ENCODE results near the gene ACKR1.
A peak's percentile ranks its signal among the peaks of the same experiment; 100 is the strongest.

The ACKR1 gene

DNA sequence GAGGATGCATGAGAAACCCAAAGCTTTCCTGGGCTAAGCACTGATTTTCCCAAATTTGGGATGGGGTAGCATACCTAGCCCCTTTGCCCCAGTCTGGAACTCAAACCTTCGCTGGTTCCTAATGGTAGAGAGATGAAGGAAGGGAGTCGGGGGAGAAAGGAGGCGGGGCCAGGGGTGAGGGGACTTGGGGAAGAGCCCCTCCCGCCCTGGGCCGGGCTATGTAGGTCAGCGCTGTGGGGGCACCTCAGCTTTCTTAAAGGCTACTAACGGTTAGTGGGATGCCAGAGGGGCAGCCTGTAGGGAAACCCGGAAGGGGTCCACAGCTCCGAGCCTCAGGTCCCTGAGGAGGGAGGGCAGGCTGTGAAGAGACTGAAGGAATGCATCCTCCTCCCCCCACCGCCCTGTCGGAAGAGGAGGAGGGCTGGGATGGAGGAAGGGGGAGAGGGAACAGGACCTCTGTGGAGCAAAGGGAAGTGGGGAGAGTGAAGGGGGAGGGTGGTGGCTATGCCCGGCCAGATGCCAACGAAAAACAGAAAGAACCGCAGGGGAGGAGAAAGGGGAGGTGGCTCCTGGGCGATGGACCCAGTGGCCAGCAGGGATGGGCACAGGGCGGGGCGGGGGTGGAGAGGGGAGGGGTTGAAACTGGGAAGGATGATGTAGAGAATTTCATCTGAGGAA is 31.9 kb upstream of the ACKR1 start:
- no peaks in the 10 kb centered on the region for H3K9me3 ChIP-seq (ENCODE audit: control insufficient read depth, low read length)
- peak overlapping the region; percentile 69 for H3K4me3 ChIP-seq (ENCODE audit: low read length)
- no peak for DNase-seq (ENCODE audit: low read depth)
- H3K9ac ChIP-seq (ENCODE audit: low read length) = peak overlapping the region; percentile 71
- H3K27me3 ChIP-seq (replicated peaks; ENCODE audit: control insufficient read depth, insufficient read depth, low read length) = peaks cover 60% of the 10 kb centered on the region
- H3K4me1 ChIP-seq (ENCODE audit: control insufficient read depth, insufficient read depth, low read length) = no peaks in the 10 kb centered on the region
- no peaks in the 10 kb centered on the region for H3K36me3 ChIP-seq (ENCODE audit: control insufficient read depth, insufficient read depth, low read length, severe bottlenecking)

DNA sequence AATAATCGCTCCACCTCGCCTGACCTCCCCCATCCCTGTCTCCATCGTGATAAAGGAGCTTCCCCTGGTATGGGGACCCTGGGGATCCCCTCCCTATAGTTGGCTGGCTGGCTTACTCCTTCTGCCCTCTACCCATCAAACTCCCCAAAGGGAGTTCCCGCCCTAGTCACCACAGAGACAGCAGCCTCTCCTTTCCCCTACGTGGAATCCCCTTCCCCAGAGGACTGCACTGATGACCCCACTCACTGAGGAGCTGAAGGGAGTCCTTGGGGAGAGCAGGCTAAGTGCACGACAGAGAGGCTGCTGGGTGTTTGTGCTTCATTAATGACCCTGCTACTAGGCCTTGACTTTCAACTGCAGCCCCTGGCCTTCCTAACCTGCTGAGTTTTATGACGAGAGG is 31.4 kb upstream of the ACKR1 start:
- Histone ChIP-seq H3K4me1 (ENCODE audit: control insufficient read depth, insufficient read depth, low read length) (no peaks in the 10 kb centered on the region), H3K27me3 (replicated peaks; ENCODE audit: control insufficient read depth, insufficient read depth, low read length) (peaks cover 55% of the 10 kb centered on the region), H3K9me3 (ENCODE audit: control insufficient read depth, low read length) (no peaks in the 10 kb centered on the region), H3K4me3 (ENCODE audit: low read length) (no peak overlapping the region), H3K9ac (ENCODE audit: low read length) (no peak overlapping the region), H3K36me3 (ENCODE audit: control insufficient read depth, insufficient read depth, low read length, severe bottlenecking) (no peaks in the 10 kb centered on the region)
- DNase-seq (ENCODE audit: low read depth) = no peak

DNA sequence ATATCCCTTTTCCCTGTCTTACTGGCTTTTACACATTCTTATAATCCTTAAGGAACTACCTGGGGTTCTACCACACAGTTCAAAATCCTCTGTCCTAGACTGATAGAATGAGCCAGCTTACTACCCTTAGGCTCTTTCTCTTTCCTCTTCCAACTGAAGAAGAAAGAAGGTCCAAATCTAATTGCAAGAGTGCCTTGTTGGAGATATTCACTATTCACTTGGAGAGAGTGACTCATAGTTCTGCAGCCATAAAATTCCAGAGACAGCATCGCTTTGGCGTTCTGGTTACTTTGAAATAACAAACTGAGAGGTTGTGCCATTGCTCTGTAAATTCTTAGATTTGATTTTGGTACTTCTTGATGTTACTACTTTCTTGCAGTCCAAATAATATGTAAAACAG is 29.1 kb upstream of the ACKR1 start:
- Histone ChIP-seq H3K4me3 (ENCODE audit: low read length) (no peak overlapping the region), H3K27me3 (replicated peaks; ENCODE audit: control insufficient read depth, insufficient read depth, low read length) (peaks cover 41% of the 10 kb centered on the region), H3K4me1 (ENCODE audit: control insufficient read depth, insufficient read depth, low read length) (no peaks in the 10 kb centered on the region), H3K36me3 (ENCODE audit: control insufficient read depth, insufficient read depth, low read length, severe bottlenecking) (no peaks in the 10 kb centered on the region), H3K9me3 (ENCODE audit: control insufficient read depth, low read length) (no peaks in the 10 kb centered on the region), H3K9ac (ENCODE audit: low read length) (no peak overlapping the region)
- DNase-seq (ENCODE audit: low read depth) = no peak

DNA sequence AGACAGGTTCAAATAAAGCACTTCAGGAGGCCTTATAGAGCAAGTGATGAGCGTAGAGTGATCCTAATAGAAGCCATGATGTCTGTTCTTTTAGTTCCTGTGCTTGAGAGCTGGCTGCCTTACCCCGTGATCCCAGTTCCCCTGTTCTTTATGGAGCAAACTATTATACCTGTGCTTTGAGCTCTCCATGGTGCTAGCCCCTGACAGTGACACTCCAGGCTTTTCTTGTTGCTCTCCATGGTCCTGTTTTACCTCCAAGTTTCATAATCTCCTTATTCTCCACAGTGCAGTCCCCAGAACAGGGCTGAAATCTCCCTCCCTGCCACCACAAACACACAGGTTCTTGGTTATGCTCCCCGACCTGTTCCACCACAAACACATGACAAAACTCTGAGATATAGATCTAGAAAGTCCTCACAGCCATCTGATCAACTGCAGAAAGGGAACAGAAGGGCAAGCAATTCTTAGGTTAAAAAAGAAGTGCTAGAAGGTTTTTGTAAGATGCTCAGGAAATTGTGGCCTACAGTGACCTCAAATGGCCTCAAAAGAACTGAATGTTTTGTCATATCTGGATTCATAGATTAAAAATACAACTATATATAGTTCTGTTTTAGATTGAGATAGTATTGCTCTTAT is 27.3 kb upstream of the ACKR1 start:
- no peaks in the 10 kb centered on the region for H3K4me1 ChIP-seq (ENCODE audit: control insufficient read depth, insufficient read depth, low read length)
- no peaks in the 10 kb centered on the region for H3K36me3 ChIP-seq (ENCODE audit: control insufficient read depth, insufficient read depth, low read length, severe bottlenecking)
- peak; percentile 76 for DNase-seq (ENCODE audit: low read depth)
- no peak overlapping the region for H3K4me3 ChIP-seq (ENCODE audit: low read length)
- H3K9me3 ChIP-seq (ENCODE audit: control insufficient read depth, low read length) = no peaks in the 10 kb centered on the region
- peaks cover 44% of the 10 kb centered on the region for H3K27me3 ChIP-seq (replicated peaks; ENCODE audit: control insufficient read depth, insufficient read depth, low read length)
- no peak overlapping the region for H3K9ac ChIP-seq (ENCODE audit: low read length)

DNA sequence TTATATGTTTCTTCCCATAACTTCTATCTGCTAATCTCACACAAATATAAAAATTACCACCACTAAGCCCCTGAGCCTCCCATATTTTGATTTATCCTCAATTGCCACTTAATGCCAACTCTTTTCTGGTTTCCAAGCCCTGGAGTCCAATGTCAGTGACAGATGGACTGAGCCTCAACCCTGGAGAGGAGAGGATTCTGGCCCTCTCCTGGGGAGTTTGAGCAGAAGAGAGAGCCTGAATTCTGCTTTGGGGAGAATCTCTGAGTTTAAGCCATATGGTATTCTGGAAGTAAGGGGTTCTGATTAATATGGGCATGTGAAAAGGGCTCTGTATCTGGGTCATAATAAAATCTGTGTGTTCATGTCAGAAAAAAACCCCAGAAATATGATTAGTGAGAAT is 24.8 kb upstream of the ACKR1 start:
- Histone ChIP-seq H3K9me3 (ENCODE audit: control insufficient read depth, low read length) (no peaks in the 10 kb centered on the region), H3K36me3 (ENCODE audit: control insufficient read depth, insufficient read depth, low read length, severe bottlenecking) (no peaks in the 10 kb centered on the region), H3K4me1 (ENCODE audit: control insufficient read depth, insufficient read depth, low read length) (no peaks in the 10 kb centered on the region), H3K4me3 (ENCODE audit: low read length) (no peak overlapping the region), H3K9ac (ENCODE audit: low read length) (no peak overlapping the region), H3K27me3 (replicated peaks; ENCODE audit: control insufficient read depth, insufficient read depth, low read length) (peaks cover 33% of the 10 kb centered on the region)
- no peak for DNase-seq (ENCODE audit: low read depth)

DNA sequence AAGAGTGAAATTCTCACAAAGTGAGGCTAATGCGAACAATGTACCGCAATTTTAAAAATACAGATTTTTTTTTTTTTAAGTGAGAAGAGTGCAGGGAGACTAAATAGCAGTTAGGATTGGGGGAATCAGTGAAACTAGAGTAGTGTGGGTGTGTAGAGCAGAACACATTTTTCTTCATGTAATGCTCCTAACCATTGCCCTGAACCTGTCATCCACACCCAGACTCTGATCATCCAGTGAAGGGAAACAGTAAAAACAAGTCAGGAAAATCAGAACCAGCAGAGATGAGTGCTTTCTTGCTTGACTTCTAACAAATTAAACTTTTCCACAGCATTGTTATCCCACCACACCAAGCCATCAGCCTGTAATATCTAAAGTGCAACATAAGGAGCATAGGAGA is 24.2 kb upstream of the ACKR1 start:
- H3K9ac ChIP-seq (ENCODE audit: low read length) = no peak overlapping the region
- no peaks in the 10 kb centered on the region for H3K4me1 ChIP-seq (ENCODE audit: control insufficient read depth, insufficient read depth, low read length)
- H3K36me3 ChIP-seq (ENCODE audit: control insufficient read depth, insufficient read depth, low read length, severe bottlenecking) = no peaks in the 10 kb centered on the region
- no peaks in the 10 kb centered on the region for H3K9me3 ChIP-seq (ENCODE audit: control insufficient read depth, low read length)
- DNase-seq (ENCODE audit: low read depth) = no peak
- peaks cover 32% of the 10 kb centered on the region for H3K27me3 ChIP-seq (replicated peaks; ENCODE audit: control insufficient read depth, insufficient read depth, low read length)
- H3K4me3 ChIP-seq (ENCODE audit: low read length) = no peak overlapping the region

DNA sequence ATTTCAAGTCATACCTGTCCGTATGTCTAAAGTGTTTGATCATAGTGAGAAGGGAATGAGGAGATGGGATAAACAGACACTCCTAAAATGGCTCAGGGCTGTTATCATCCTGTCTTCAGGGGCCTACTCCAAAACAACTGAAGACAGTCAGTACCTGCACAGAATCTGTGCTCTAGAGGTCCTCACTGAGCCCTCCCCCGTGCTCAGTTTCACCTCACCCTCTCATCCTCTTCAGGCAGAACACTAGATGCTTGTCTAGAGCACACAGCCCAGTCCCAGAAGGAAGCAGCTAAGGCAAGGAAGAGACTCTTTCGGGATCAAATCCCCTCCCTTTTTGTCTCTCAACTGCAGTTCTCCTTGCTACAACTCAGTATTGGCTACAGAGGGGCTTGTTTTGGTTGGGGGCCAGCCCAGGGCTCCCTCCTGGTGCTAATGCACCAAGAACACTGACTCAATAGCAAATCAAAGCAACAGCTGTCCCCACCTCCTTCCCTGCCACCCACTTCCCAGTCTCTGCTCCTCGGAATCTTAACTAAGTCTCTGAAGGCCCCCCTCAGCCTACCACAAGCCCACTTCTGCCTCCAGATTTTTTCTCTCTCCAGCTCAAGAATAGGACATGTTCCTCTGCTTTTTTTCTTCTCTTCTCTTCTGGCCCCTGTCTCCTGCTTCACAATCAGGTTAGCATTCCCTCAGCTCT is 23.2 kb upstream of the ACKR1 start:
- no peaks in the 10 kb centered on the region for H3K9me3 ChIP-seq (ENCODE audit: control insufficient read depth, low read length)
- peaks cover 40% of the 10 kb centered on the region for H3K27me3 ChIP-seq (replicated peaks; ENCODE audit: control insufficient read depth, insufficient read depth, low read length)
- H3K4me1 ChIP-seq (ENCODE audit: control insufficient read depth, insufficient read depth, low read length) = no peaks in the 10 kb centered on the region
- H3K4me3 ChIP-seq (ENCODE audit: low read length) = no peak overlapping the region
- no peak for DNase-seq (ENCODE audit: low read depth)
- H3K36me3 ChIP-seq (ENCODE audit: control insufficient read depth, insufficient read depth, low read length, severe bottlenecking) = no peaks in the 10 kb centered on the region
- no peak overlapping the region for H3K9ac ChIP-seq (ENCODE audit: low read length)

DNA sequence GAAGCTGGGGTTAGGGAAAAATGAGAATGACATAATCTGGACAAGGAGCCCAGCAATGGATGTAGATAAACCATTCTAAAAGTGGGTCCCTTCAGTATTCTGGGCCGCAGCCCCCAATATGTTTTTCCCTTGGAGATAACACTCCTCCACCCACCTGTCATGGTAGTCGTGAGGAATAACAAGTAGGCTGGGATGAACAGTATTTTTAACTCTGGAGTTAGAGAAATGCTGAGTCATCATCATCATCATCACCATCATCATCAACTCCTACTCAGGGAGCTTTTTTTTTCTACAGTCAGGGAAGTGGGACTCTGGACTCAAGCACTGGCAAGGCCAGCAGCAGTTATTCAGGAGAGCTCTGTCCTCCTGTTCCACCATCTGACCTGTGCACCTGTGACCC is 20.5 kb upstream of the ACKR1 start:
- H3K4me3 ChIP-seq (ENCODE audit: low read length) = no peak overlapping the region
- DNase-seq (ENCODE audit: low read depth) = no peak
- H3K9ac ChIP-seq (ENCODE audit: low read length) = no peak overlapping the region
- H3K4me1 ChIP-seq (ENCODE audit: control insufficient read depth, insufficient read depth, low read length) = peaks cover 3% of the 10 kb centered on the region
- peaks cover 63% of the 10 kb centered on the region for H3K27me3 ChIP-seq (replicated peaks; ENCODE audit: control insufficient read depth, insufficient read depth, low read length)
- no peaks in the 10 kb centered on the region for H3K9me3 ChIP-seq (ENCODE audit: control insufficient read depth, low read length)
- no peaks in the 10 kb centered on the region for H3K36me3 ChIP-seq (ENCODE audit: control insufficient read depth, insufficient read depth, low read length, severe bottlenecking)

DNA sequence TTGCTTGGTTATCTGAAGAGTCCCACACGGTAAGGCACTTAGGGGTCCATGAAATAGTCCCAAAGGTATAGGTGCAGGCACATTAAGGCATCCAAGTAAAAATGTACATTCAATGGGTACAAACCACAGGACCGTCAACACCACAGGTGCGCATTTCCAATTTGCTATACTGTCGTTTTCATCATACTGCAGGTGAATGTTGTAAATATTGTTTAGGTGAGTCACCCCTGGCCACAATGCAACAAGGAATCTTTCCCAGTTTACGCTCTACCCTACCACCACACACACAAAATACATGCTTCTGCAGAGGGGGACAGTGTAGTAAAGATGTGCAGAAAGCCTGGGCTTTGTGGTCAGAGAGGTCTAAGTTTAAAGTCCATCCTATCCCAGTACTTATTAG is 19.6 kb upstream of the ACKR1 start:
- Histone ChIP-seq H3K36me3 (ENCODE audit: control insufficient read depth, insufficient read depth, low read length, severe bottlenecking) (no peaks in the 10 kb centered on the region), H3K9me3 (ENCODE audit: control insufficient read depth, low read length) (no peaks in the 10 kb centered on the region), H3K4me1 (ENCODE audit: control insufficient read depth, insufficient read depth, low read length) (peaks cover 3% of the 10 kb centered on the region), H3K27me3 (replicated peaks; ENCODE audit: control insufficient read depth, insufficient read depth, low read length) (peaks cover 72% of the 10 kb centered on the region), H3K4me3 (ENCODE audit: low read length) (no peak overlapping the region), H3K9ac (ENCODE audit: low read length) (no peak overlapping the region)
- no peak for DNase-seq (ENCODE audit: low read depth)

DNA sequence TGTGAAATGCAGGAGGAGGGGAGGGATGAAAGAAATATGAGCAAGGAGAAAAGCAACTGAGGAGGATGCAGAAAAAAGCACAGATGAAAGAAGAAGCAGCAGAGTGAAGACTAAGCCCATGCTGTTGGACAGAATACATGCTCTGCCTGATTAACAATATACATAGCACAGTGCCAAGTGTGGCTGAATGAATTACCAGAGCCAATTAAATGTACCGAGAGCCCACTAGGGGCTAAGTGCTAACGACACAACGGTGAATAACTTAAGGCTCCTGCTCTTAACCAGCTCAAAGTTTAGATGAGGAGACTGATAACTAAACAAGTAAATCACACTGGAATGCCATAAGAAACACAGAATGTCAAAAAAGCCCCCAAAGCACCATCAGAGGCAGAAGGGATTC is 17.6 kb upstream of the ACKR1 start:
- Histone ChIP-seq H3K9me3 (ENCODE audit: control insufficient read depth, low read length) (no peaks in the 10 kb centered on the region), H3K4me3 (ENCODE audit: low read length) (no peak overlapping the region), H3K27me3 (replicated peaks; ENCODE audit: control insufficient read depth, insufficient read depth, low read length) (peaks cover 64% of the 10 kb centered on the region), H3K4me1 (ENCODE audit: control insufficient read depth, insufficient read depth, low read length) (peaks cover 10% of the 10 kb centered on the region), H3K9ac (ENCODE audit: low read length) (no peak overlapping the region), H3K36me3 (ENCODE audit: control insufficient read depth, insufficient read depth, low read length, severe bottlenecking) (no peaks in the 10 kb centered on the region)
- no peak for DNase-seq (ENCODE audit: low read depth)

DNA sequence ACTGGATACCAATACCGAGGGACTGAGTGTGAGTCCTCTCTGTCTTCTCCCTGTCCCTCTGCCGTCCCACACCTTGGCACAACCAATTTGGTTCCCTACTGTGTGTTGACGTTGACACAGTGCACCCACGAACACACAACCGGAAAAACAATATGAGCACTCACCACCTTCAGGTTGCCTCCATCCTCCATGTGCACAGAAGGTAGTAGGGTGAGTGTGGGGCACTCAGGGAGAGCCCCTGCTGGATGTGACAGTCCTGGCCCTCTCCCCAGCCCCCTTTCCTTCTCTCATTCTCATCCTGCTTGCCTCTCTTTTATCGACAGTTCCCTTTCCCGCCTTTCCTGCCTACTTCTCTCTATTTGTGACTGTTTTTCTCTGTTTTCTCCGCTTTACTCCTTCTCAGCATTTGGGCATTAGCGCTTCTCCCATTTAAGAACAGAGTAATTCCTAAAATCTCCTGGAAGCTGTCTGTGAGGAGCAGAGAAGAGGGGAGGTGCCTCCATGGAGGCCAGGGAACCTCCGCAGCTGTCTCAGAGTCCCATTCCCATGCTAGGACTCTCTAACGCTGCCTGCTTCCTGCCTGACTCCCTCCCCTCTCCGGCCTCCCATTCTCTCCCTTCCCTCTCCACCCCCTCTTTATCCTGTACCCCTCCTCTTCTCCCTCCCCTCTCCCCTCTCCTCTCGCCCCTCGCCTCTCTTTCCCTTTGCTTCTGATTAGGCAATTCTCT is 16.9 kb upstream of the ACKR1 start:
- H3K27me3 ChIP-seq (replicated peaks; ENCODE audit: control insufficient read depth, insufficient read depth, low read length) = peaks cover 66% of the 10 kb centered on the region
- no peaks in the 10 kb centered on the region for H3K9me3 ChIP-seq (ENCODE audit: control insufficient read depth, low read length)
- no peak overlapping the region for H3K4me3 ChIP-seq (ENCODE audit: low read length)
- H3K9ac ChIP-seq (ENCODE audit: low read length) = no peak overlapping the region
- no peak for DNase-seq (ENCODE audit: low read depth)
- H3K4me1 ChIP-seq (ENCODE audit: control insufficient read depth, insufficient read depth, low read length) = peaks cover 10% of the 10 kb centered on the region
- peaks cover under 1% of the 10 kb centered on the region for H3K36me3 ChIP-seq (ENCODE audit: control insufficient read depth, insufficient read depth, low read length, severe bottlenecking)
